ENCODE measurements around the gene PLA2G6. TPM values are rescaled to one million over a fixed set of nuclear protein-coding genes. Genes with fewer than 3 reads are reported as not detected.

The PLA2G6 gene
- total RNA-seq, 2 experiments from 2014 or later = 48.8 to 50.2 TPM

DNA sequence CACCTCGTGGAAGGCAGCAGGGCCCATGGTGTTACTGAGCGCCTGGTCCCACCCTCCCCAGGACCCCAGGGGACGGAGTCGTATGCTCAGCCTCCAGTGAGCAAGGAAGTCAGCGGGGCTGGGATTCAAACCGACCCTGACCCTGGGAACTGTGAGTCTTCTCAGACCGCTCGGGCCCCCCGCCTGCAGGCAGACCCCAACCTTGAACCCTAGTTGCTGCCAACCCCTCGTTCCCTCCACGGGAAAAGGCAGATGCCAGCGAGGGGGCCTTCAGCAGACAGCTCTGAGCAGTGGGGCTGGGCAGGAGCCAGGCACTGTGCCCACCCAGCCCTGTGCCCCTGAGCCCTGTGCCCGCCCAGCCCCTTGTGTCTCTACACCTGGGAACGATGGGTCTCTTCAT lies 104.0 kb downstream of the PLA2G6 start:
- intact Hi-C loops (cut with DNase I, micrococcal nuclease) = no loop called here
- peaks cover 3% of the 10 kb centered on the region for H3K4me1 Mint-ChIP-seq (ENCODE audit: low read depth)
- no peaks in the 10 kb centered on the region for H3K9me3 Mint-ChIP-seq

DNA sequence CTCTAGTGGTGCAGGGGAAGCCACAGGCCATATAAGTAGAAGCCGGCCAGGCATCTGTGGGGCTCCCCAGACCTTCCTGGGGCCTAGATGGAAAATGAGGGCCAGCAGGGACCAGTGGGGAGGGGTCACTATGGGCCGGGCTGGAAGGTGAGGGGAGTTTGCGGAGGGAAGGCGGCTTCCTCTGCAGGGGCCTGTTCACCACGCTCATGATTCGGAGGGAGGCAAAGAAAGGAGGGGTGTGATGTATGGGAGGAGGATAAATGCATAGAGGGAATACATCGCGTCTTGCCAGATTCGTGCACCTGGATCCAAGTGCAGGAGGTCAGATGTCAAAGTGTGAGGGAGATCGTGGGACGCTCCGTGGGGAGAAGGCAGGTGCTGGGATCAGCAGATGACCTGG lies 104.5 kb downstream of the PLA2G6 start:
- intact Hi-C loops (cut with DNase I, micrococcal nuclease) = no loop called here
- Mint-ChIP-seq H3K27me3 (peaks cover 15% of the 10 kb centered on the region), H3K9me3 (no peaks in the 10 kb centered on the region), H3K4me1 (ENCODE audit: low read depth) (peaks cover 3% of the 10 kb centered on the region), H3K36me3 (ENCODE audit: low read depth) (peaks cover 20% of the 10 kb centered on the region), H3K4me3 (no peak overlapping the region), H3K27ac (no peak overlapping the region)
- Histone ChIP-seq H3K9me3 (ENCODE audit: control insufficient read depth in 1 of 2, insufficient read depth in 1 of 2, low read length in 2 of 2) (peaks cover 0 to 12% of the 10 kb centered on the region in 2 experiments), H3K4me1 (ENCODE audit: insufficient read depth, low read length) (peaks cover 7% of the 10 kb centered on the region), H3K36me3 (ENCODE audit: insufficient read depth, low read length) (peaks cover 32% of the 10 kb centered on the region), H3K27ac (ENCODE audit: low read depth in 1 of 2, low read length in 2 of 2) (no peak overlapping the region), H3K27me3 (ENCODE audit: control insufficient read depth in 1 of 2, insufficient read depth in 2 of 2, low read length in 2 of 2) (peaks cover 6 to 17% of the 10 kb centered on the region in 2 experiments), H3K4me3 (ENCODE audit: low read length) (no peak overlapping the region)
- ATAC-seq (ENCODE audit: poor library complexity) (no peak), DNase-seq (no peak)
- TF ChIP-seq, protein P1, sequence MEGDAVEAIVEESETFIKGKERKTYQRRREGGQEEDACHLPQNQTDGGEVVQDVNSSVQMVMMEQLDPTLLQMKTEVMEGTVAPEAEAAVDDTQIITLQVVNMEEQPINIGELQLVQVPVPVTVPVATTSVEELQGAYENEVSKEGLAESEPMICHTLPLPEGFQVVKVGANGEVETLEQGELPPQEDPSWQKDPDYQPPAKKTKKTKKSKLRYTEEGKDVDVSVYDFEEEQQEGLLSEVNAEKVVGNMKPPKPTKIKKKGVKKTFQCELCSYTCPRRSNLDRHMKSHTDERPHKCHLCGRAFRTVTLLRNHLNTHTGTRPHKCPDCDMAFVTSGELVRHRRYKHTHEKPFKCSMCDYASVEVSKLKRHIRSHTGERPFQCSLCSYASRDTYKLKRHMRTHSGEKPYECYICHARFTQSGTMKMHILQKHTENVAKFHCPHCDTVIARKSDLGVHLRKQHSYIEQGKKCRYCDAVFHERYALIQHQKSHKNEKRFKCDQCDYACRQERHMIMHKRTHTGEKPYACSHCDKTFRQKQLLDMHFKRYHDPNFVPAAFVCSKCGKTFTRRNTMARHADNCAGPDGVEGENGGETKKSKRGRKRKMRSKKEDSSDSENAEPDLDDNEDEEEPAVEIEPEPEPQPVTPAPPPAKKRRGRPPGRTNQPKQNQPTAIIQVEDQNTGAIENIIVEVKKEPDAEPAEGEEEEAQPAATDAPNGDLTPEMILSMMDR (IDR thresholded peaks at IDR 0.05) = no peak
- POLR2A ChIA-PET = no interaction called here
- CTCF ChIA-PET = no interaction called here

More for the DNA sequence above, 104.0 kb downstream of the PLA2G6 start:
- Mint-ChIP-seq H3K36me3 (ENCODE audit: low read depth) (peaks cover 15% of the 10 kb centered on the region), H3K27ac (no peak overlapping the region), H3K27me3 (peaks cover 16% of the 10 kb centered on the region), H3K4me3 (no peak overlapping the region)
- ATAC-seq (ENCODE audit: poor library complexity) (no peak), DNase-seq (no peak)
- H3K27ac ChIP-seq (ENCODE audit: low read depth in 1 of 2, low read length in 2 of 2) = no peak overlapping the region
- peaks cover 0 to 16% of the 10 kb centered on the region in 2 experiments for H3K9me3 ChIP-seq (ENCODE audit: control insufficient read depth in 1 of 2, insufficient read depth in 1 of 2, low read length in 2 of 2)
- peaks cover 11 to 22% of the 10 kb centered on the region in 2 experiments for H3K27me3 ChIP-seq (ENCODE audit: control insufficient read depth in 1 of 2, insufficient read depth in 2 of 2, low read length in 2 of 2)
- TF ChIP-seq, protein P1 (IDR thresholded peaks at IDR 0.05) = no peak
- peaks cover 12% of the 10 kb centered on the region for H3K4me1 ChIP-seq (ENCODE audit: insufficient read depth, low read length)
- CTCF ChIA-PET = no interaction called here
- H3K4me3 ChIP-seq (ENCODE audit: low read length) = no peak overlapping the region
- POLR2A ChIA-PET = no interaction called here
- peaks cover 27% of the 10 kb centered on the region for H3K36me3 ChIP-seq (ENCODE audit: insufficient read depth, low read length)

GRCh38 chr22:38075961-38076360 lies 105.7 kb downstream of the PLA2G6 start:
- H3K4me1 Mint-ChIP-seq (ENCODE audit: low read depth) = peaks cover 3% of the 10 kb centered on the region
- Histone ChIP-seq H3K36me3 (ENCODE audit: insufficient read depth, low read length) (peaks cover 41% of the 10 kb centered on the region), H3K4me1 (ENCODE audit: insufficient read depth, low read length) (no peaks in the 10 kb centered on the region), H3K9me3 (ENCODE audit: control insufficient read depth in 1 of 2, insufficient read depth in 1 of 2, low read length in 2 of 2) (peaks cover 0 to 5% of the 10 kb centered on the region in 2 experiments), H3K27ac (ENCODE audit: low read depth in 1 of 2, low read length in 2 of 2) (no peak overlapping the region), H3K4me3 (ENCODE audit: low read length) (no peak overlapping the region), H3K27me3 (ENCODE audit: control insufficient read depth in 1 of 2, insufficient read depth in 2 of 2, low read length in 2 of 2) (peaks cover 0 to 10% of the 10 kb centered on the region in 2 experiments)
- ChIA-PET CTCF (no interaction called here), POLR2A (no interaction called here)
- ATAC-seq (ENCODE audit: poor library complexity) (no peak), DNase-seq (no peak)
- H3K27me3 Mint-ChIP-seq = peaks cover 11% of the 10 kb centered on the region
- H3K9me3 Mint-ChIP-seq = no peaks in the 10 kb centered on the region
- intact Hi-C loops (cut with DNase I, micrococcal nuclease) = no loop called here
- TF ChIP-seq, protein P1 (IDR thresholded peaks at IDR 0.05) = no peak
- H3K27ac Mint-ChIP-seq = no peak overlapping the region
- H3K36me3 Mint-ChIP-seq (ENCODE audit: low read depth) = peaks cover 25% of the 10 kb centered on the region
- no peak overlapping the region for H3K4me3 Mint-ChIP-seq

Data from CD4-positive, alpha-beta T cell (primary cell).